ENCODE data around the gene PRR29.

The PRR29 gene

DNA sequence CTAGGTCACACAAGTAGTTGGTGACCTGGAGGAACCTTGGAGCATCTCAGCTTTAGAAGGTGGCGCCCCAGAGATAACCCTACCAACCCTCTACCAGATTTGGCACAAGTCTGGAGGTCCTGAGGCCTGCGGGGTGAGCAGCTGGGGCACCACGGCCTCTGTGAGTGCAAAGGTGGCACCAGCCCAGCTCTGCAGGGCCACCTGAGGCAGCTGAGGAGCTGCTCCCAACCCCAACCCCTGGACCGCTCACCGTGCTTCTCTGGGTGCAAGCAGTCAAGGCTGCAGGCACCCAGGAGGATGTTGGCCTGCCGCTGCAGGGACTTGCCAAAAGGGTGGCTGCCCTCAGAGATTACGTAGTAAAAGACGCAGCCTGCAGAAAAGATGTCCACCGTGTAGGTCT is 50.7 kb downstream of the PRR29 start:
- peaks cover 88% of the 10 kb centered on the region for H3K79me2 ChIP-seq (ENCODE audit: low read length)
- no peaks in the 10 kb centered on the region for H3K9me3 ChIP-seq (replicated peaks; ENCODE audit: insufficient read depth, low read length)
- H3F3A ChIP-seq (ENCODE audit: insufficient read depth, low read length): peaks cover 36% of the 10 kb centered on the region
- H3K9ac ChIP-seq (ENCODE audit: low read length): no peak overlapping the region
- TF ChIP-seq CTCF (IDR thresholded peaks at IDR 0.05; ENCODE audit: low read length): no peak
- no peak for TF ChIP-seq EZH2 (optimal IDR thresholded peaks at IDR 0.05; ENCODE audit: low read depth, low read length)
- no peak for TF ChIP-seq EZH2phosphoT487 (IDR thresholded peaks at IDR 0.05; ENCODE audit: low read length)
- no peaks in the 10 kb centered on the region for H3K4me1 ChIP-seq (ENCODE audit: low read length)
- no peak overlapping the region for H2AFZ ChIP-seq (ENCODE audit: low read length)
- no peaks in the 10 kb centered on the region for H4K20me1 ChIP-seq (ENCODE audit: insufficient read depth, low read length)
- H3K4me3 ChIP-seq (ENCODE audit: low read length): no peak overlapping the region
- no peak overlapping the region for H3K27ac ChIP-seq (ENCODE audit: low read length)
- H3K36me3 ChIP-seq (replicated peaks; ENCODE audit: insufficient read depth, low read length): peaks cover 59% of the 10 kb centered on the region
- no peaks in the 10 kb centered on the region for H3K27me3 ChIP-seq (replicated peaks; ENCODE audit: insufficient read depth, low read length)
- H3K9me2 ChIP-seq (replicated peaks; ENCODE audit: insufficient read depth, low read length): no peaks in the 10 kb centered on the region
- DNase-seq: no peak
- no peak overlapping the region for H3K4me2 ChIP-seq (ENCODE audit: low read depth, low read length)

DNA sequence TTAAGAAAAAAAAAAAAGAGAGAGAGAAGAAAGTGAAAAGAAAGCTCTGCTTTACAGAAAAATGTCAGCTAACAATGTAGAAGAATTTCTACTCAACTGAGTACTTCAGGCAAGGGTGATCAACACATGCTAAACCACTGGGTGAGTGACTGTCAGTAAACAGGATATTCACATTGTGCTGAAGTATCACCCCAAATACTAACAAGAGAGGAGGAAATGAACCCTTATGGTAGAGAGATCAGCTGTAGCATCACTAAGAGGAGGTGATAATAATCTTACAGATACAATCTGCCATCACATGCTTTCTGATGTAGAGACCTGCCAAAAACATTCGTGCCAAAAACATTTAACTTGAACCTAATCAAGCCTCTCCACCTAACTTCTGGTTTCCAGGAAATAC is 53.0 kb downstream of the PRR29 start:
- Histone ChIP-seq H3K79me2 (ENCODE audit: low read length) (peaks cover 88% of the 10 kb centered on the region), H3K9ac (ENCODE audit: low read length) (no peak overlapping the region), H2AFZ (ENCODE audit: low read length) (no peak overlapping the region), H4K20me1 (ENCODE audit: insufficient read depth, low read length) (no peaks in the 10 kb centered on the region), H3K9me3 (replicated peaks; ENCODE audit: insufficient read depth, low read length) (no peaks in the 10 kb centered on the region), H3K4me2 (ENCODE audit: low read depth, low read length) (no peak overlapping the region), H3K36me3 (replicated peaks; ENCODE audit: insufficient read depth, low read length) (peaks cover 58% of the 10 kb centered on the region), H3K27me3 (replicated peaks; ENCODE audit: insufficient read depth, low read length) (no peaks in the 10 kb centered on the region), H3K4me1 (ENCODE audit: low read length) (peaks cover 5% of the 10 kb centered on the region), H3K4me3 (ENCODE audit: low read length) (no peak overlapping the region), H3K9me2 (replicated peaks; ENCODE audit: insufficient read depth, low read length) (no peaks in the 10 kb centered on the region), H3F3A (ENCODE audit: insufficient read depth, low read length) (peaks cover 32% of the 10 kb centered on the region), H3K27ac (ENCODE audit: low read length) (no peak overlapping the region)
- DNase-seq: no peak
- TF ChIP-seq EZH2 (optimal IDR thresholded peaks at IDR 0.05; ENCODE audit: low read depth, low read length) (no peak), CTCF (IDR thresholded peaks at IDR 0.05; ENCODE audit: low read length) (no peak), EZH2phosphoT487 (IDR thresholded peaks at IDR 0.05; ENCODE audit: low read length) (no peak)

- no peak overlapping the region for H3K9ac ChIP-seq (ENCODE audit: low read length)
- TF ChIP-seq EZH2phosphoT487 (IDR thresholded peaks at IDR 0.05; ENCODE audit: low read length) (no peak), CTCF (IDR thresholded peaks at IDR 0.05; ENCODE audit: low read length) (no peak), EZH2 (optimal IDR thresholded peaks at IDR 0.05; ENCODE audit: low read depth, low read length) (no peak)
- H3K27ac ChIP-seq (ENCODE audit: low read length): no peak overlapping the region
- peaks cover 84% of the 10 kb centered on the region for H3K79me2 ChIP-seq (ENCODE audit: low read length)
- H3K4me2 ChIP-seq (ENCODE audit: low read depth, low read length): no peak overlapping the region
- peaks cover 56% of the 10 kb centered on the region for H3K36me3 ChIP-seq (replicated peaks; ENCODE audit: insufficient read depth, low read length)
- H2AFZ ChIP-seq (ENCODE audit: low read length): no peak overlapping the region
- no peak overlapping the region for H3K4me3 ChIP-seq (ENCODE audit: low read length)
- H3K9me3 ChIP-seq (replicated peaks; ENCODE audit: insufficient read depth, low read length): no peaks in the 10 kb centered on the region
- H3K4me1 ChIP-seq (ENCODE audit: low read length): peaks cover 24% of the 10 kb centered on the region
- no peaks in the 10 kb centered on the region for H3K9me2 ChIP-seq (replicated peaks; ENCODE audit: insufficient read depth, low read length)
- H3F3A ChIP-seq (ENCODE audit: insufficient read depth, low read length): peaks cover 38% of the 10 kb centered on the region
- H3K27me3 ChIP-seq (replicated peaks; ENCODE audit: insufficient read depth, low read length): no peaks in the 10 kb centered on the region
- no peaks in the 10 kb centered on the region for H4K20me1 ChIP-seq (ENCODE audit: insufficient read depth, low read length)
- DNase-seq: no peak
These were observed 55.0 kb downstream of the PRR29 start for GRCh38 chr17:64053101-64053500.

All from MM.1S (cell line).